ENCODE measurements around the gene SIRPA.

- TF ChIP-seq MYBL2 (CRISPR knock-in tag; IDR thresholded peaks at IDR 0.05) (no peak), ARID4B (CRISPR knock-in tag; IDR thresholded peaks at IDR 0.05; ENCODE audit: borderline replicate concordance) (no peak), PREB (CRISPR knock-in tag; IDR thresholded peaks at IDR 0.05; ENCODE audit: borderline replicate concordance) (no peak), FOXK1 (CRISPR knock-in tag; IDR thresholded peaks at IDR 0.05) (peak; percentile 55; the same call in 1 of the 2 replicates)
Measured at GRCh38 chr20:1955217-1955616, 60.0 kb downstream of the SIRPA start.
